WTC11 (cell line): ENCODE results near the gene SHISA6.

Source experiments
- CTCF ChIP-seq: fragments of 200-600 bp; IDR thresholded peaks from 2 replicates; pipeline ENCODE4 v1.8.0; 2022; ENCODE audit warnings: antibody characterized with exemption
- E2F1 ChIP-seq: sonication (generic); formaldehyde crosslinking; IDR thresholded peaks from 2 replicates; pipeline ENCODE4 v1.8.0; 2022; ENCODE audit warnings: mild to moderate bottlenecking, missing genetic modification reagents
- ESRRA ChIP-seq: sonication (generic); formaldehyde crosslinking; IDR thresholded peaks from 2 replicates; pipeline ENCODE4 v1.8.1; 2022; ENCODE audit warnings: mild to moderate bottlenecking, missing genetic modification reagents, borderline replicate concordance
- MAX ChIP-seq: sonication (generic); formaldehyde crosslinking; IDR thresholded peaks from 2 replicates; pipeline ENCODE4 v1.8.0; 2022; ENCODE audit warnings: mild to moderate bottlenecking, missing genetic modification reagents
- ZBTB21 ChIP-seq: sonication (generic); formaldehyde crosslinking; IDR thresholded peaks from 2 replicates; pipeline ENCODE4 v1.8.1; 2023; ENCODE audit warnings: mild to moderate bottlenecking, missing genetic modification reagents, borderline replicate concordance

GRCh38 chr17:11582217-11582616 is 341.2 kb downstream of the SHISA6 start:
- TF ChIP-seq CTCF = no peak
- TF ChIP-seq E2F1 (CRISPR knock-in tag) = no peak
- TF ChIP-seq ZBTB21 (CRISPR knock-in tag) = no peak
- no peak for TF ChIP-seq ESRRA
- TF ChIP-seq MAX = no peak
